Adipocyte (in vitro differentiated cells): ENCODE results near the gene RWDD2A.

Experiments used
- DNase-seq: peaks from one replicate; pipeline ENCODE4 v3.0.0-alpha.2; 2015; ENCODE audit warnings: low read depth
- H3K27me3 ChIP-seq: replicated peaks from 2 replicates; pipeline ENCODE4 v1.7.0; 2013; ENCODE audit warnings: mild to moderate bottlenecking, low read length, moderate library complexity; ENCODE audit not compliant: control insufficient read depth, insufficient read depth
- H3K36me3 ChIP-seq: 2 replicates; pipeline ENCODE4 v1.7.0; 2013; ENCODE audit warnings: low read length, mild to moderate bottlenecking, moderate library complexity; ENCODE audit not compliant: control insufficient read depth, insufficient read depth, severe bottlenecking
- H3K4me1 ChIP-seq: 2 replicates; pipeline ENCODE4 v1.7.0; 2013; ENCODE audit warnings: mild to moderate bottlenecking, low read length, moderate library complexity; ENCODE audit not compliant: control insufficient read depth, insufficient read depth
- H3K4me3 ChIP-seq: 2 replicates; pipeline ENCODE4 v1.7.0; 2013; ENCODE audit warnings: mild to moderate bottlenecking, low read length, moderate library complexity
- H3K9ac ChIP-seq: 2 replicates; pipeline ENCODE4 v1.7.0; 2013; ENCODE audit warnings: mild to moderate bottlenecking, low read length, moderate library complexity
- H3K9me3 ChIP-seq: 2 replicates; pipeline ENCODE4 v1.7.0; 2013; ENCODE audit warnings: mild to moderate bottlenecking, low read length, moderate library complexity; ENCODE audit not compliant: control insufficient read depth

RWDD2A gene

DNA sequence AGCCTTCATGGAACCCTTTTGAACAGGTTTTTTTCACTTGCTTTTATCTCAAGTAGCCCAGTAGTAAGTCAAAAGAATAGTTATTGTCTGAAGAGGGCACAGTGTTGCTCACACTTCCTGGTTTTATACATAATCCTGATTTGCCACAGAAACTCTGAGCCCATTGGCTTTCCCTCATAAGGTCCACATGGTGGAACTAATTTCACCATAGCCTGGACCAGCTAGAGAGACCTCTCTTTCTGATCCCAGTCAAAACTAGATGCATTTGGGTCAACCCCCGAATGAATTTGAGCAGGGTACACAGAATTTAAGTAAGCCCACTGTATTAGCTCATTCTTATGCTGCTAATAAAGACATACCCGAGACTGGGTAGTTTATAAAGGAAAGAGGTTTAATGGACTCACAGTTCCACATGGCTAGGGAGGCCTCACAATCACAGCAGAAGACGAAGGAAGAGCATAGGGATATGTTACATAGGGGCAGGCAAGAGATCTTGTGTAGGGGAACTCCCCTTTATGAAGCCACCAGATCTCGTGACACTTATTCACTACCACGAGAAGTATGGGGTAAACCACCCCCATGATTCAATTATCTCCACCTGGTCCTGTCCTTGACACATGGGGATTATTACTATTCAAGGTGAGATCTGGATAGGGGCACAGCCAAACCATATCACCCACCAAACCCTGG, 6.2 kb downstream of the RWDD2A start:
- H3K4me1 ChIP-seq = peaks cover 18% of the 10 kb centered on the region
- no peak for DNase-seq
- peaks cover 45% of the 10 kb centered on the region for H3K36me3 ChIP-seq
- H3K27me3 ChIP-seq = no peaks in the 10 kb centered on the region
- no peaks in the 10 kb centered on the region for H3K9me3 ChIP-seq
- H3K4me3 ChIP-seq = no peak overlapping the region
- H3K9ac ChIP-seq = no peak overlapping the region

DNA sequence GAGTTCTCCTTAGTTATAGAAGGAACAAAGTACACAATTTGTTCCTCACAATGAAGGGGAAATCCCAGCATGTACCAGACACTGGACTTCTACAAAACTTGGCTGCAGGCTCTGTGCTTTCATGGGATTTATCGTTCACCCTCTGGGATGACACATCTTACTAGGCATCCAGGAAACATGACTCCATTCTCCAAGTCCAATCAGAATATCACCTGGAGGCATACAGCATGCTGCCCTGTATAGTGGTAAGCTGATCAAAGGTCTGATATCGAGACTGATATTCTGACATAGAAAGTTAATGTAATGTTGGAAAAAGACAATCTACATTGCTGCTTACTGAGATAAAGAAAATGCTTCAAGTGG, 6.7 kb downstream of the RWDD2A start:
- Histone ChIP-seq H3K4me1 (peaks cover 15% of the 10 kb centered on the region), H3K9ac (no peak overlapping the region), H3K27me3 (no peaks in the 10 kb centered on the region), H3K9me3 (no peaks in the 10 kb centered on the region), H3K4me3 (no peak overlapping the region), H3K36me3 (peaks cover 45% of the 10 kb centered on the region)
- DNase-seq = peak; percentile 68

DNA sequence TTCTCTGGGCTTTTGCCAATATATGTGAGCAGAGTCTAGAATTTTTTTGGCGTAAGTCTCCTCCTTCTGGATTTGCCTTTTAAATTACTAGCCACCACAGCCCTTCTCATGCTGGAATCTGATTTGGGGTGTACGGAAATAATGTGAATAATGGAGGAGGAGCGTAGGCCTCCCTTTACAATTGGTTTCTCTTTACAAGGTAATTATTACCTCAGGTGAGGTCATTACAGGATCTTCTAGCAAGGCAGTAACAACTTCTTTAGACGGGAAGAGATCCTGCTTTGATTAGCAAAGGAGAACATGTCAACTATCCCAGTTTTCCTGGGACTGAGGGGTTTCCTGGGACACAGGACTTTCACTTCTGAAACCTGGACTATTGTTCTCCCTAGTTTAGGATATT, 8.9 kb downstream of the RWDD2A start:
- Histone ChIP-seq H3K4me1 (no peaks in the 10 kb centered on the region), H3K9ac (no peak overlapping the region)

DNA sequence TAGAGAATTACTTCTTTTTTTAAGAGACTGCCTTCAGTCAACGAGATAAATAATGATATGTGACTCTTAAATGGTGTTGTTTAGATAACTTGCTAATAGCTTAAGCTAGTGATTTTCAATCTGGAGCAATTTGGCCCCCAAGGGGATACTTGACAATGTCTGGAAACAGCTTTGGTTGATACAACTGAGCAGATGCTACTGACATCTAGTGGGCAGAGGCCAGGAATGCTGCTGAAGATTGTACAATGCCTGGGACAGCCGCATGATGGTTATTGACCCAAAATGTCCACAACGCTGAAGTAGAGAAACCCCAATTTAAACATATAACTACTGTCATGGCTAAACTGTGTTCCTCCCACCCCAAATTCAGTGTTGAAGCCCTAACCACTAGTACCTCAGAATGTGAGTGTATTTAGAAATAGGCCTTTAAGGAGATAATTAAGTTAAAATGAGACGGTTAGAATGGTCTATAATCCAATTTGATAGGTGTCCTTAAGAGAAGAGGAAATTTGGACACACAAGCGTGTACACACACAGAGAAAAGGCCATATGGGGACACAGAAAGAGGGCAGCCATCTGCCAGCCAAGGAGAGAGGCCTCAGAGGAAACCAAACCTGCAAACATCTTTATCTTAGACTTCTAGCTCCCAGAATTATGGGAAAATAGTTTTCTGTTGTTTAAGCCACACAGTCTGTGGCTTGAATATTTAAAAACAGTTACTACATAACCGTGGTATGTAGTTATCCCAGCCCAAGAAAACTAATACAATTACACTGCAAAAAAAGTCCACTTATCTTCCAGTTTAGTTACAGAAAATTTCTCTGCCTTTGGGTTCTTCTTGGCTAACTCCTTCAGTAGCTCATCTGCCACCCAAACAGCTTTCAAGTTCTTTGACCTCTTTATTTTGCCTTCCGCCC, 22.2 kb downstream of the RWDD2A start:
- Histone ChIP-seq H3K27me3 (no peaks in the 10 kb centered on the region), H3K9ac (no peak overlapping the region), H3K9me3 (no peaks in the 10 kb centered on the region), H3K4me1 (peaks cover 15% of the 10 kb centered on the region), H3K36me3 (peaks cover 82% of the 10 kb centered on the region), H3K4me3 (no peak overlapping the region)
- DNase-seq = peak; percentile 93

More for the DNA sequence above, 8.9 kb downstream of the RWDD2A start:
- no peaks in the 10 kb centered on the region for H3K9me3 ChIP-seq
- H3K27me3 ChIP-seq = no peaks in the 10 kb centered on the region
- DNase-seq = no peak
- H3K36me3 ChIP-seq = peaks cover 56% of the 10 kb centered on the region
- no peak overlapping the region for H3K4me3 ChIP-seq

DNA sequence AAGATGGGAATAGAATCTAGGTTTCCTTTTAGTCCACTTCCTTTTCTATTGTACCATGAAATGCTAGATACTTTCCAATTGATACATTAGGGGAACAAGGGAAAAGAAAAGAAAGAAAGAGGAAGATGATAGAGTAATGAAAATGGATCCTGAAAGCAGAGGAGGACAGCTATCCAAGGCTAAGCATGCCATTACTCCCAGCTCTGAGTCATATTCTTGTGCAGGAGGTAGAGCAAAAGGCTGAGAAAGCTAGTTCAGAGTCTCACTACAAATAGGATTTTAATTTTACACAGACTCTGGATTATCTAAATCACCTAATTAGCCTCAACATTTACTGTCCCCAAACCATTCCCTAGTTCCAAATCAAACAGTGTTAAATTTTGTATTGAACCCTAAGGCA, 23.6 kb downstream of the RWDD2A start:
- H3K4me3 ChIP-seq = no peak overlapping the region
- peaks cover 78% of the 10 kb centered on the region for H3K36me3 ChIP-seq
- H3K27me3 ChIP-seq = no peaks in the 10 kb centered on the region
- no peaks in the 10 kb centered on the region for H3K9me3 ChIP-seq
- peaks cover 15% of the 10 kb centered on the region for H3K4me1 ChIP-seq
- no peak overlapping the region for H3K9ac ChIP-seq
- peak; percentile 47 for DNase-seq

DNA sequence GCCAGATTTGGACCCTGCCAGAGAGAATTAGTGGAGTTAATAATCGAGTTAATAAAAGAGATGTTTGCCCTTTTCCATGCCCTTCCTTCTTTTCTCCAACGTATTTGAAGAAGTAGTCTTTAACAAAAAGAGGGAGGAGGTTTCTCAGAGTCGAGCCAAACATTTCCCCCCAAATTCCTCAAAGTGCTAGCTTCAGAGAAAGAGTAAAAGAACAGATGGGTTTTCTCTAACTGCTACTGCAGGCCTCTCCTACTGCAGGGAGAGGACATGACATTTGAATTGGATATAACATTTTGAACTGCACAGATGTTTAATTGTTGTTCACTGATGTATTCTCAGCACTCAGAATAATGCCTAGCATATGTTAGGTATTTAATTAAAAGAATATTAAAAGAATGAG, 25.5 kb downstream of the RWDD2A start:
- DNase-seq = no peak
- Histone ChIP-seq H3K4me1 (peaks cover 15% of the 10 kb centered on the region), H3K4me3 (no peak overlapping the region), H3K9ac (no peak overlapping the region), H3K36me3 (peaks cover 85% of the 10 kb centered on the region), H3K27me3 (no peaks in the 10 kb centered on the region), H3K9me3 (no peaks in the 10 kb centered on the region)

DNA sequence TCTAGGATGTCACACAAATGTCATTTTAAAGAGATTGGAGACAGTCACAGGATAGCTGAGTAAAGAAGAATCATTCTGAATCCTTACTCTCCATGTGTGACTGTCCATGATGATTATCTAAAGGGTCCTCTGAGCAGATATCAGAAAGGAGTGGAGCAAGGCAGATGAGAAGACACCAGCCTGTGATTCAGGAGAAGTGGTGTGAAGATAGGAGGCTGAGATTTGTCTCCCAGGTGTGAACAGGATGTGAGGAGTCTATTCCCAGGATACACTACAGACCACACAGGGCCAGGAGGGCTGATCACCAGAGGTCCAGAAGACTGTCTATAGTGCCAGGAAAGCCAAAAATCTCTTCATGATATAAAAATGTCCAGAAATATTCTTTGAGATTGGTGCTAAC, 27.0 kb downstream of the RWDD2A start:
- H3K9me3 ChIP-seq = no peaks in the 10 kb centered on the region
- peaks cover 11% of the 10 kb centered on the region for H3K4me1 ChIP-seq
- no peak overlapping the region for H3K4me3 ChIP-seq
- peaks cover 87% of the 10 kb centered on the region for H3K36me3 ChIP-seq
- no peak overlapping the region for H3K9ac ChIP-seq
- no peaks in the 10 kb centered on the region for H3K27me3 ChIP-seq
- no peak for DNase-seq

DNA sequence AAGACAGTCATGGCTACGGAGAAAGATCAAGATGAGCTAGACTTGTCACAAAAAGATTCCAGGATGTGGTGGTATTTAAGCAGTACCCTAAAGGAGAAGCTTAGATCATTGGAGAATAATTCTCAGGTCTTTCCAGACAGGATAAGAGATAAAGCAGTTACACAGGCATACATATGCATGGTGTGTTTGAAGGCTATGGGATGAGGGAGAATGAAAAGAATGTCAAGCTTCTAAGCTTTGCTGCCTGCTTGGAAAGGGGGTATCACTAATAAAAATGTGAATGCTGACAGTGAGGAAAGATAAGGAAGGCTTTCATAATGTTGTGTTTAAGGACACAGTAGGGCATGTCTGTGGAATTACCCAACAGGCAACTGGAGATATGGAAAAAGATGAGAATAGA, 28.1 kb downstream of the RWDD2A start:
- Histone ChIP-seq H3K4me3 (no peak overlapping the region), H3K36me3 (peaks cover 84% of the 10 kb centered on the region), H3K27me3 (no peaks in the 10 kb centered on the region), H3K4me1 (peaks cover under 1% of the 10 kb centered on the region), H3K9ac (no peak overlapping the region), H3K9me3 (no peaks in the 10 kb centered on the region)
- DNase-seq = no peak

DNA sequence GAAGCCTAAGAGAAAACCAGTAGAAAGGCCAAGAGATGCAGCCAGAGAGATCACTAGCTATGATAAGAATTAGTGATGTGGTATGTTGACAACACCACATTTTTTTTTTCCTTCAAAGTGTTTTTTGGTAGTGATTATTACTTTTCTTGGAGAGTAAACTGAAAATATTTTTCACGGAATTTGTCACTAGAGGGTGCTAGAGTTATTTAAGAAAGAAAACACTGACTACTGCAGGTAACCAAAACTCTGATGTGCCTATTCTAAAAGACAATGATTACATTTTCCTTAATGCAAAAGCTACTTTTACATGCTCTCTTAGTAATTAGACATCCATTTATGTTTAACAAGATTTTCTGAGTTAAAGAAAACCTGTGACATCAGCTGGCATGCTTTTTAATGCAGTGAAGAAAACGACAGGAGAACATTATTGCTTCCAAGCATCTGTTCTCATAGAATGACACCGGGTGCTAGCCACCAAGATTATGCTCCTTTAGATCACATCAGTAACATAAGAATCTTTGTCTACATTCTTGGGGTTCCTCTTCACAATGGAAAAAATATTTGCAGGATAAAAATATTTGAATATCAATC, 28.8 kb downstream of the RWDD2A start:
- H3K4me1 ChIP-seq = peaks cover 5% of the 10 kb centered on the region
- no peaks in the 10 kb centered on the region for H3K27me3 ChIP-seq
- DNase-seq = peak; percentile 79
- no peaks in the 10 kb centered on the region for H3K9me3 ChIP-seq
- H3K9ac ChIP-seq = no peak overlapping the region
- peaks cover 85% of the 10 kb centered on the region for H3K36me3 ChIP-seq
- H3K4me3 ChIP-seq = no peak overlapping the region

DNA sequence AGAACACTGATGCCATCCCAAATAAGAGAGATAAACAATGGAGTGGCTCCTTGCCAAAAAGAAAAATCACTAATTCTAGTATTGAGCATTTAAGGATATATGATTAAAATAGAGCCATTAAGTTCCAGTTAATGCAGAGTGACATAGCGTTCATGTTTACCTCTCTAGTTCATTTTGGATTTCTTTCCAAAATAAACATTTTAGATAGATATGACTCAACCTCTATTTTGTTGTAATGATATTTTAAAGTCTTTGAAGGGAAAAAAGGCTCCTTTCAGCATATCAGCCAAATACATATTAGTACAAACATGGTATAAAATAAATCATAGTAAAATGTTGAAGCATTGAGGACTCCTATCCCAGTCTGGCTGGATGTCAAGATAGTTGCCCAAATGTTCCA, 33.4 kb downstream of the RWDD2A start:
- H3K27me3 ChIP-seq = no peaks in the 10 kb centered on the region
- peaks cover 13% of the 10 kb centered on the region for H3K4me1 ChIP-seq
- no peaks in the 10 kb centered on the region for H3K9me3 ChIP-seq
- H3K4me3 ChIP-seq = no peak overlapping the region
- no peak overlapping the region for H3K9ac ChIP-seq
- peak; percentile 66 for DNase-seq
- peaks cover 81% of the 10 kb centered on the region for H3K36me3 ChIP-seq

DNA sequence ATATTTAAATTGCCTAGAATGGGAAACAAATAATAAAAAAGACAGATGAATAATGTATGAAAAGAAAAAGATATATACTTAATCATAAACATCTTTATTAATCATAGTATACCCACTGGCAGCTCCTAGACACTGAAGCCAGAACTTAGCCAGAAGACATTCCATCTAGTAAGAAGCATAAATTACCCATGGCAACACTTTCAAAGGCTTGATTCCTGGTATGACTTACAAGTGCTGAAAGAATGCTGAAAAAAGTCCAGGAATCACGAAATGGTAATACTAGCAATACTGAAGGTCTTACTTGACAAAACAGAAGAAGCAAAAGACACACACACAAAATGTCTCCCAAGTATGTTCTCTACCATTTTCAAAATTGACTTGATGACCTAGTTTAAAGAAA, 38.0 kb downstream of the RWDD2A start:
- Histone ChIP-seq H3K9ac (no peak overlapping the region), H3K4me1 (peaks cover 16% of the 10 kb centered on the region), H3K4me3 (no peak overlapping the region), H3K36me3 (peaks cover 60% of the 10 kb centered on the region), H3K9me3 (no peaks in the 10 kb centered on the region), H3K27me3 (no peaks in the 10 kb centered on the region)
- DNase-seq = peak; percentile 90
